Spleen (tissue), 11 donors: ENCODE data around the gene C20orf144. TPM values are rescaled to one million over a fixed set of nuclear protein-coding genes. Genes with fewer than 3 reads are reported as not detected.

Experiments used
- DNase-seq: peaks from one replicate; pipeline ENCODE4 v3.0.0-alpha.2; 2020
- H3K27ac ChIP-seq, 8 donors: fragments of 200-600 bp; sonication (generic) in 7 of 8; 1 replicate in 4 of 8; 2 replicates in 4 of 8; pipeline versions ENCODE4 v1.5.0 to v1.8.0; 2016 to 2021; ENCODE audit warnings: inconsistent platforms in 4 of 8, mild to moderate bottlenecking in 4 of 8, moderate library complexity in 1 of 8
- H3K27me3 ChIP-seq, 7 donors: fragments of 200-600 bp; sonication (generic) in 6 of 7; replicated peaks in 1 of 7; 1 replicate in 4 of 7; 2 replicates in 3 of 7; pipeline versions ENCODE4 v1.5.0 to v1.8.0; 2016 to 2021; ENCODE audit warnings: inconsistent platforms in 3 of 7, mild to moderate bottlenecking in 1 of 7
- H3K36me3 ChIP-seq, 6 donors: fragments of 200-600 bp; sonication (generic) in 5 of 6; 1 replicate in 4 of 6; 2 replicates in 2 of 6; pipeline versions ENCODE4 v1.5.0 to v1.8.0; 2016 to 2021; ENCODE audit warnings: inconsistent platforms in 2 of 6
- H3K4me1 ChIP-seq, 6 donors: fragments of 200-600 bp; sonication (generic) in 5 of 6; 1 replicate in 3 of 6; 2 replicates in 3 of 6; pipeline versions ENCODE4 v1.5.0 to v1.8.0; 2016 to 2021; ENCODE audit warnings: inconsistent platforms in 3 of 6
- H3K4me3 ChIP-seq, 8 donors: fragments of 200-600 bp; sonication (generic) in 7 of 8; 1 replicate in 4 of 8; 2 replicates in 4 of 8; pipeline versions ENCODE4 v1.5.0 to v1.8.0; 2016 to 2021; ENCODE audit warnings: inconsistent platforms in 4 of 8, mild to moderate bottlenecking in 4 of 8, moderate library complexity in 2 of 8
- H3K9me3 ChIP-seq, 8 donors: fragments of 200-600 bp; sonication (generic) in 7 of 8; 1 replicate in 4 of 8; 2 replicates in 4 of 8; pipeline versions ENCODE4 v1.5.0 to v1.8.0; 2016 to 2021; ENCODE audit warnings: inconsistent platforms in 4 of 8
- POLR2A ChIP-seq, 3 donors: fragments of 450-650 bp; IDR thresholded peaks; one replicate each; pipeline ENCODE4 v1.5.1; 2017; ENCODE audit warnings: antibody characterized with exemption in 3 of 3, mild to moderate bottlenecking in 1 of 3
- POLR2AphosphoS5 ChIP-seq, 3 donors: sonication (generic); formaldehyde crosslinking; IDR thresholded peaks; one replicate each; pipeline ENCODE4 v1.5.1; 2017; ENCODE audit warnings: antibody characterized with exemption in 3 of 3
- WGBS, 5 donors: extraction: QIAGEN DNeasy Blood & Tissue Kit in 3 of 5; methylation state at CpG; one replicate each; pipeline versions ENCODE4 v1.1.5 to v1.1.7; 2013 to 2018; 5-methylcytosine and 5-hydroxymethylcytosine counted together
- intact Hi-C: fragments of 100-400 bp; cut with DNase I; formaldehyde crosslinking; loops from one replicate; pipeline ENCODE4 v1.15.0; 2023; ENCODE audit warnings: low total_unique reads
- polyA plus RNA-seq, 3 donors: library from polyadenylated mRNA; stranded (reverse); fragments of 200-250 nt; gene quantifications; one replicate each; pipeline ENCODE4 v1.2.1, GENCODE V29; 2013
- total RNA-seq, 7 donors: library from RNA; depleted of rRNA in 3 of 7; stranded (reverse); fragments of >200 nt in 3 of 7; fragmentation: NEBNext Ultra II Directional in 4 of 7; extraction: Animal tissue kit (Norgen Biotek cat#: 25700) in 4 of 7; gene quantifications; one replicate each; pipeline versions ENCODE4 v1.1.0 to v1.2.1, GENCODE V29; 2016 to 2021
- TF ChIP-seq, protein P1 (sequence below), 11 experiments: fragments of 200-600 bp in 7 of 11; fragments of 450-650 bp in 4 of 11; sonication (generic) in 4 of 11; IDR thresholded peaks in 8 of 11; conservative IDR thresholded peaks in 3 of 11; 1 replicate in 7 of 11; 2 replicates in 4 of 11; pipeline versions ENCODE4 v1.4.0 to v1.8.0; 2016 to 2021; ENCODE audit warnings: antibody characterized with exemption in 11 of 11, inconsistent platforms in 4 of 11, mild to moderate bottlenecking in 1 of 11
- donor health status: healthy with polysubstance abuse.
- donor health status: DM: no; HTN: no; CAD: no; lungs with moderate emphysema.
- donor health status: DM: no; HTN: no; CAD: no.
- donor health status: Bipolar disorder and iron deficiency.
- donor health status: healthy.
- donor health status: DM: no; HTN: no; CAD: no.
- donor health status: DM: yes; HTN: yes; CAD: no.

C20orf144 gene
- total and polyA plus RNA-seq, 10 donors: 0.06 to 0.14 (median 0.09) TPM; not detected in 7

GRCh38 chr20:33670715-33671499 lies 8.8 kb downstream of the C20orf144 start:
- Histone ChIP-seq H3K4me1 (peaks cover 18 to 72% (median 55%) of the 10 kb centered on the region in 6 donors), H3K4me3 (no peak overlapping the region), H3K36me3 (peaks cover 0 to 33% (median 0%) of the 10 kb centered on the region in 6 donors), H3K27me3 (no peaks in the 10 kb centered on the region), H3K27ac (no peak overlapping the region), H3K9me3 (no peaks in the 10 kb centered on the region)
- TF ChIP-seq POLR2AphosphoS5 (IDR thresholded peaks at IDR 0.05) (no peak), POLR2A (IDR thresholded peaks at IDR 0.05) (no peak)
- TF ChIP-seq, protein P1, sequence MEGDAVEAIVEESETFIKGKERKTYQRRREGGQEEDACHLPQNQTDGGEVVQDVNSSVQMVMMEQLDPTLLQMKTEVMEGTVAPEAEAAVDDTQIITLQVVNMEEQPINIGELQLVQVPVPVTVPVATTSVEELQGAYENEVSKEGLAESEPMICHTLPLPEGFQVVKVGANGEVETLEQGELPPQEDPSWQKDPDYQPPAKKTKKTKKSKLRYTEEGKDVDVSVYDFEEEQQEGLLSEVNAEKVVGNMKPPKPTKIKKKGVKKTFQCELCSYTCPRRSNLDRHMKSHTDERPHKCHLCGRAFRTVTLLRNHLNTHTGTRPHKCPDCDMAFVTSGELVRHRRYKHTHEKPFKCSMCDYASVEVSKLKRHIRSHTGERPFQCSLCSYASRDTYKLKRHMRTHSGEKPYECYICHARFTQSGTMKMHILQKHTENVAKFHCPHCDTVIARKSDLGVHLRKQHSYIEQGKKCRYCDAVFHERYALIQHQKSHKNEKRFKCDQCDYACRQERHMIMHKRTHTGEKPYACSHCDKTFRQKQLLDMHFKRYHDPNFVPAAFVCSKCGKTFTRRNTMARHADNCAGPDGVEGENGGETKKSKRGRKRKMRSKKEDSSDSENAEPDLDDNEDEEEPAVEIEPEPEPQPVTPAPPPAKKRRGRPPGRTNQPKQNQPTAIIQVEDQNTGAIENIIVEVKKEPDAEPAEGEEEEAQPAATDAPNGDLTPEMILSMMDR (IDR thresholded peaks at IDR 0.05 in 8 of 11, conservative IDR thresholded peaks at IDR 0.05 in 3 of 11): no peak
- no peak for DNase-seq
- intact Hi-C loops: no loop called here
- 93 to 98% (median 95%) methylated on average over 6 of the region's 6 CpGs for WGBS, 5 donors

DNA sequence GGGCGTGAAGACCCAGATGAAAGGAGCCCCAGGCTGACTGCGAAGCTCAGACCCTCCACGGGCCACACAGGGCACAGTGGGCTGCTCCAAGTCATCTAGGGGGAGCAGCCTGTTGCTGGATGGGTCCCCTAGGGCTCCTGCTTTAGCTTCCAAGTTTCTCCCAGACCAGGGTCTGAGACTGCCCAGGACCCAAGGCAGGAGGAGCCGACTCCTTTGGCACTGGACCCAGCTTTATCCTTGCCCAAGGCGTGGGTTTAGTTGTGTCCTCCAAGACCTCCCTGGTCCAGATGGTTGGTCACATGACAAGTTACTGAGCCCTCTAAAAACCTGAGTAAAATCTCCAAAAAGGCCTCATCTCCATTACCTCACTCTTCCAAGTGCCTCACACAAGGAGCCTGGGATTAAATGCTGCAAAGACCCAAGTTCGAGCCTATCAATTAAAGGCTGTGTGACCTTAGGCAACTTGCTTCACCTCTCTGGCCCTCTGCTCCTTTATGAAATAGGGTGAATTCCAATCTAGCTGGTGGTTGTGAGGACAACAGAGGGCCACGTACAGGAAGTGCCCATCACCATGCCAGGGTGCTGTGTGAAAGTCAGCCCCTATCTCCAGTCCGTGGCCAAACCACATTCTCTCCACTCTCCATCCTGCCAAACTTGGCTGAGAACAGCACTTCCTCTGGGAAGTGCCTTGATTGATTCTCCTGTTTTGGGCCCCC lies 9.6 kb downstream of the C20orf144 start:
- Histone ChIP-seq H3K9me3 (no peaks in the 10 kb centered on the region), H3K27me3 (no peaks in the 10 kb centered on the region), H3K27ac (no peak overlapping the region), H3K4me1 (peaks cover 18 to 72% (median 53%) of the 10 kb centered on the region in 6 donors), H3K36me3 (peaks cover 0 to 39% (median 0%) of the 10 kb centered on the region in 6 donors), H3K4me3 (no peak overlapping the region)
- intact Hi-C loops: no loop called here
- no peak for DNase-seq
- TF ChIP-seq, protein P1 (IDR thresholded peaks at IDR 0.05 in 8 of 11, conservative IDR thresholded peaks at IDR 0.05 in 3 of 11): no peak
- TF ChIP-seq POLR2AphosphoS5 (IDR thresholded peaks at IDR 0.05) (no peak), POLR2A (IDR thresholded peaks at IDR 0.05) (no peak)
- WGBS, 5 donors: 79 to 90% (median 81%) methylated on average over 8 of the region's 8 CpGs

- WGBS, 5 donors: 72 to 81% (median 75%) methylated on average over 15 to 17 of the region's 17 CpGs
Observed at GRCh38 chr20:33672426-33673113, 10.4 kb downstream of the C20orf144 start.

More at GRCh38 chr20:33672426-33673113, 10.4 kb downstream of the C20orf144 start:
- peaks cover 0 to 42% (median 0%) of the 10 kb centered on the region in 6 donors for H3K36me3 ChIP-seq
- TF ChIP-seq, protein P1 (IDR thresholded peaks at IDR 0.05 in 8 of 11, conservative IDR thresholded peaks at IDR 0.05 in 3 of 11): no peak
- no peak for TF ChIP-seq POLR2AphosphoS5 (IDR thresholded peaks at IDR 0.05)
- TF ChIP-seq POLR2A (IDR thresholded peaks at IDR 0.05): no peak
- peak overlapping the region in 2 of 8 donors; percentile 68 to 83 for H3K4me3 ChIP-seq
- H3K27ac ChIP-seq: no peak overlapping the region
- H3K27me3 ChIP-seq: no peaks in the 10 kb centered on the region
- DNase-seq: no peak
- intact Hi-C loops: no loop called here
- no peaks in the 10 kb centered on the region for H3K9me3 ChIP-seq
- H3K4me1 ChIP-seq: peaks cover 18 to 64% (median 50%) of the 10 kb centered on the region in 6 donors
